IPS-20b (cell line): ENCODE data around the gene MAP3K12.
A peak's percentile ranks its signal among the peaks of the same experiment; 100 is the strongest.
"Not testable (repeated sequence)": the region's sequence is repeated elsewhere in the genome, so short reads cannot be mapped to it uniquely, and the experiment has no call there.

ENCODE experiments used
- H3K27ac ChIP-seq: one replicate; pipeline ENCODE4 v1.5.1; 2013; ENCODE audit warnings: low read length
- H3K27me3 ChIP-seq: 2 replicates; pipeline ENCODE4 v1.6.1; 2013; ENCODE audit warnings: mild to moderate bottlenecking, low read length, inconsistent platforms; ENCODE audit not compliant: insufficient read depth
- H3K36me3 ChIP-seq: 2 replicates; pipeline ENCODE4 v1.6.1; 2013; ENCODE audit warnings: low read depth, mild to moderate bottlenecking, inconsistent platforms, low read length, moderate library complexity; ENCODE audit not compliant: insufficient read depth
- H3K4me1 ChIP-seq: 2 replicates; pipeline ENCODE4 v1.6.1; 2013; ENCODE audit warnings: mild to moderate bottlenecking, control low read depth, inconsistent platforms, low read length, moderate library complexity; ENCODE audit not compliant: insufficient read depth
- H3K4me3 ChIP-seq: 2 replicates; pipeline ENCODE4 v1.5.1; 2013; ENCODE audit warnings: mild to moderate bottlenecking, low read length, inconsistent platforms
- H3K9ac ChIP-seq: 2 replicates; pipeline ENCODE4 v1.6.1; 2013; ENCODE audit warnings: low read depth, mild to moderate bottlenecking, inconsistent platforms, low read length, moderate library complexity
- H3K9me3 ChIP-seq: 2 replicates; pipeline ENCODE4 v1.6.1; 2013; ENCODE audit warnings: mild to moderate bottlenecking, low read depth, low read length, inconsistent platforms; ENCODE audit not compliant: insufficient read depth

MAP3K12 gene

GRCh38 chr12:53499266-53500141, at the start of gene MAP3K12:
TSS of gene MAP3K12 (minus strand) at chr12:53499458. CDS start at chr12:53487391, 12,067 bp downstream.
- peak within 1 kb of the TSS; percentile 79 for H3K4me3 ChIP-seq
- H3K27ac ChIP-seq, result peak within 1 kb of the TSS; percentile 84
- H3K4me1 ChIP-seq, result peaks cover 30% of the 10 kb centered on the region
- peaks cover 18% of the 10 kb centered on the region for H3K36me3 ChIP-seq
- no peaks in the 10 kb centered on the region for H3K9me3 ChIP-seq
- H3K9ac ChIP-seq, result peak within 1 kb of the TSS; percentile 86; the same call in 1 of the 2 replicates
- H3K27me3 ChIP-seq, result no peaks in the 10 kb centered on the region

- H3K27ac ChIP-seq, H3K27me3 ChIP-seq, H3K4me3 ChIP-seq, H3K4me1 ChIP-seq, H3K9me3 ChIP-seq, H3K9ac ChIP-seq, H3K36me3 ChIP-seq: not testable (repeated sequence)
Measured at GRCh38 chr12:53548354-53548753, 49.1 kb upstream of the MAP3K12 start.

- peaks cover 17% of the 10 kb centered on the region for H3K36me3 ChIP-seq
- H3K27ac ChIP-seq, result no peak overlapping the region
- no peaks in the 10 kb centered on the region for H3K27me3 ChIP-seq
- H3K9me3 ChIP-seq, result no peaks in the 10 kb centered on the region
- no peak overlapping the region for H3K4me3 ChIP-seq
- peak overlapping the region; percentile 18; the same call in 1 of the 2 replicates for H3K9ac ChIP-seq
- 0 out of 2 replicates have a peak, but pooled peaks cover 4% of the 10 kb centered on the region for H3K4me1 ChIP-seq
Measured at GRCh38 chr12:53543539-53543938, 44.3 kb upstream of the MAP3K12 start.

- 0 out of 2 replicates have a peak, but pooled peaks cover 4% of the 10 kb centered on the region for H3K4me1 ChIP-seq
- no peaks in the 10 kb centered on the region for H3K9me3 ChIP-seq
- peaks cover 38% of the 10 kb centered on the region for H3K36me3 ChIP-seq
- H3K9ac ChIP-seq, result no peak overlapping the region
- H3K27me3 ChIP-seq, result no peaks in the 10 kb centered on the region
- no peak overlapping the region for H3K27ac ChIP-seq
- no peak overlapping the region for H3K4me3 ChIP-seq
Measured at GRCh38 chr12:53539526-53539925, 40.3 kb upstream of the MAP3K12 start.

GRCh38 chr12:53538209-53538689, 39.0 kb upstream of the MAP3K12 start:
- Histone ChIP-seq H3K27me3 (no peaks in the 10 kb centered on the region), H3K36me3 (peaks cover 46% of the 10 kb centered on the region), H3K9me3 (no peaks in the 10 kb centered on the region), H3K4me1 (no peaks in the 10 kb centered on the region), H3K4me3 (no peak overlapping the region), H3K27ac (no peak overlapping the region), H3K9ac (no peak overlapping the region)

GRCh38 chr12:53536962-53537361, 37.7 kb upstream of the MAP3K12 start:
- Histone ChIP-seq H3K36me3 (peaks cover 50% of the 10 kb centered on the region), H3K27ac (no peak overlapping the region), H3K9ac (no peak overlapping the region), H3K4me3 (no peak overlapping the region), H3K27me3 (no peaks in the 10 kb centered on the region), H3K4me1 (no peaks in the 10 kb centered on the region), H3K9me3 (no peaks in the 10 kb centered on the region)

GRCh38 chr12:53533471-53533870, 34.2 kb upstream of the MAP3K12 start:
- no peaks in the 10 kb centered on the region for H3K9me3 ChIP-seq
- no peaks in the 10 kb centered on the region for H3K4me1 ChIP-seq
- no peaks in the 10 kb centered on the region for H3K27me3 ChIP-seq
- H3K27ac ChIP-seq, result no peak overlapping the region
- no peak overlapping the region for H3K9ac ChIP-seq
- H3K4me3 ChIP-seq, result no peak overlapping the region
- peaks cover 53% of the 10 kb centered on the region for H3K36me3 ChIP-seq

- Histone ChIP-seq H3K9me3 (no peaks in the 10 kb centered on the region), H3K4me3 (no peak overlapping the region), H3K27me3 (no peaks in the 10 kb centered on the region), H3K4me1 (no peaks in the 10 kb centered on the region), H3K27ac (no peak overlapping the region), H3K9ac (no peak overlapping the region), H3K36me3 (peaks cover 53% of the 10 kb centered on the region)
Measured at GRCh38 chr12:53532524-53533445, 33.5 kb upstream of the MAP3K12 start.

- H3K9me3 ChIP-seq, result no peaks in the 10 kb centered on the region
- no peak overlapping the region for H3K4me3 ChIP-seq
- H3K9ac ChIP-seq, result no peak overlapping the region
- no peaks in the 10 kb centered on the region for H3K4me1 ChIP-seq
- H3K36me3 ChIP-seq, result peaks cover 50% of the 10 kb centered on the region
- no peaks in the 10 kb centered on the region for H3K27me3 ChIP-seq
- no peak overlapping the region for H3K27ac ChIP-seq
Measured at GRCh38 chr12:53532021-53532420, 32.8 kb upstream of the MAP3K12 start.

- Histone ChIP-seq H3K36me3 (peaks cover 44% of the 10 kb centered on the region), H3K9me3 (no peaks in the 10 kb centered on the region), H3K27ac (no peak overlapping the region), H3K9ac (no peak overlapping the region), H3K4me3 (no peak overlapping the region), H3K27me3 (no peaks in the 10 kb centered on the region), H3K4me1 (no peaks in the 10 kb centered on the region)
Measured at GRCh38 chr12:53530920-53531319, 31.7 kb upstream of the MAP3K12 start.

GRCh38 chr12:53530061-53530460, 30.8 kb upstream of the MAP3K12 start:
- Histone ChIP-seq H3K27ac (no peak overlapping the region), H3K36me3 (peaks cover 37% of the 10 kb centered on the region), H3K9me3 (no peaks in the 10 kb centered on the region), H3K9ac (no peak overlapping the region), H3K4me3 (no peak overlapping the region), H3K27me3 (no peaks in the 10 kb centered on the region), H3K4me1 (no peaks in the 10 kb centered on the region)
